ENCODE data around the gene SLC26A1.

DNA sequence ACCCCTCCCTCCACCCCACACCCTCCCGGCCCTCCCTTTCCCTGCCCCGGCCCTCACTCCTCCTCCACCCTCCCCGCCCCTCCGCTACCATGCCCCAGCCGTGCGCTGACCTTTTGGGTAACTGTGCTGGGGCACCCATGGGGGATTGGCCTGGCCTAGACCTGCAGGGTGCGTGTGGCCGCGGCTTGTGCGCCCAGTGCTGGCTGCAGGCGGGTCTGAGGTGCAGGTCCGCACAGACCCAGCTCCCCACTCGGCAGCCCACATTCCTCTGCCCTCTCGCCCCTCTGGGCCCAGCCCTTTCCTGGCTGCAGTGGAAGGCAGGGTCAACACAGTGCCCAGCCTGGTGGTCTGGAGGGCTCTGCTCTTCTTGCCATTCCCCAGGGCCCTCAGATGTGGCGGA, 42.9 kb upstream of the SLC26A1 start:
- TF ChIP-seq CTCF (IDR thresholded peaks at IDR 0.05) (no peak), POLR2A (IDR thresholded peaks at IDR 0.05) (no peak)
